Stimulated activated CD8-positive, alpha-beta memory T cell treated with anti-CD3 and anti-CD28 coated beads, Interleukin-12 subunit alpha, Interleukin-12 subunit beta, amount 100 ng/mL, for 24 hours (primary cell): Measurements from ENCODE around the gene BMPR1A.

Experiments
- DNase-seq: peaks from one replicate; pipeline ENCODE4 v3.0.0-alpha.2; 2020; ENCODE audit errors: extremely low read depth

BMPR1A gene

DNA sequence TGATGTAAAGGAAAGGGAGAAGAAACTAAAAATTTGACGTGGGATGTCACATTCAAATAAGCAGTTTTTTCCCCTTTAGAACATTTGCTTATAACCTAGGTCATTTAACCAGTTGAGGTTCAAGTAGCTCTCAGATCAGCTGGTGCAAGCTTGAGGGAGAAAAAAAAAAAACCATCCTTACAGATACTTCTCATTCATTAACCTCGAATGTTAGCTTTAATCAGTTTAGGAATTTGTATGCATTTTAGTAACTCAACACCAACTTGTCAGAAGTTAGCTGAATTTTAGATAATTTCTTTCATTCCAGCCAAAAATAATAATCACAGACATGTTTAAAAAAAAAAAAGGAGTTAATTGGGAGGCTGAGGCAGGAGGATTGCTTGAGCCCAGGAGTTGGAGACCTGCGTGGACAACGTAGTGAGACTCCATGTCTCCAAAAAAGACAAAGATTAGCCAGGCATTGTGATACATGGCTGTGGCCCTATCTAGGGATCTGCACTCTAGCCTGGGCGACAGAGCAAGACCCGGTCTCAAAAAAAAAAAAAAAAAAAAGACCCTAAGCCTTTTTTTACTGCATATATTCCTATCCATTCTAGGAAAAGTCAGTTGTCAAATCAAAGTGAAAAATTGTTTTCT lies 46.2 kb downstream of the BMPR1A start:
- no peak for DNase-seq

GRCh38 chr10:86803156-86803555 lies 46.7 kb downstream of the BMPR1A start:
- DNase-seq = no peak

DNA sequence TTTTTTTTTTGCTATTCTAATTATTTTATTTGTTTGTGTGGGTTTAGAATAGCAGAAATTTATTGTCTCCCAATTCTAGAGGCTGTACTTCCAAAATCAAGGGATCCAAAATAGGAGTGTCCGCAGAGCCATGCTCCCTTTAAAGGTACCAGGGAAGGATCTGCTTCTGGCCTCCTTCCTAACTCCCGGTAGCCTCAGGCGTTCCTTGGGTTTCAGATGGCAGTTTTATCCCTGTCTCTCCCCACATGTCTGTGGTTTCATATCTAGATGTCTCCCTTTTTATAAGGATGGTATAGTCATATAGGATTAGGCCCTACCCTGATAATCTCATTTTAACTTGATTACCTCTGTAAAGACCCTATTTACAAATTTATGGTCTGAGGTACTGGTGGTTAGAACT lies 48.4 kb downstream of the BMPR1A start:
- DNase-seq = no peak

DNA sequence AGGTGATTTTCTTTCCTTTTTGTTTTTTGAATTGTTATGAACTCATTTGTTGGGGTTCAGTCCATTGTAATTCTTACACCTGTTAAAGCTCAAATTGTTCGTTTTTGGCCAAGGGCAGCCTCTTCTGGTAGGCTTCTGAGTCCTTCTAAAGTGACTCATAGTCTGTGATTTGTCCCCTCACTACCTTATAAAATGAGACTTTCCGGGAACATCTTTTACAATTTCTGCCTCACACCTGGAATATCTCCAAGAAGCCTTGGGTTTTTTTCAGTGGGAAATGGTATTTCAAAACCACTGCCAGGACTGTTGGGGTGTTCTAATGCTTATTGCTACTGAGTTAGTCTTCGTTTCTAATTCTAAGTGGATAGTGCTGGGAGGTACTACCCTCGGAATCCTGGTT lies 56.7 kb downstream of the BMPR1A start:
- no peak for DNase-seq

DNA sequence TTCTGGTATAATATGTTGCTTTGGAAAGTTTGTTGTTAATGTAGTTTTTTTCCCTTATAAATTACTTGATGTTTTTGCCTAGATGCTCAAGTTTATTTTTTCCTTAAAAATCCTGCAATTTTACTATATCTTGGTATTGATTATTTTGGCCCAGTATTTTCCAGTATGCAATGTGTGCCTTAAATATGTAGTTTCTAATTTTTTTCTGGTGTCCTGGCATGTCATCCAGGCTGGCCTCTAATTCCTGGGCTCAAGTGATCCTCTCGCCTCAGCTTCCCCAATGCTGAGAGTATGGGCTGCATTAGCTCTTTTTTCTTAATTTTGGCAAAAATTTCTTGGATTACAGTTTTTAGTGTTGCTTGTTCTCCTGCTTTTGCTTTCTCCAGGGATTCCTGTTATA lies 57.6 kb downstream of the BMPR1A start:
- DNase-seq = no peak

- DNase-seq = no peak
Measured at GRCh38 chr10:86815035-86815617, 58.7 kb downstream of the BMPR1A start.

DNA sequence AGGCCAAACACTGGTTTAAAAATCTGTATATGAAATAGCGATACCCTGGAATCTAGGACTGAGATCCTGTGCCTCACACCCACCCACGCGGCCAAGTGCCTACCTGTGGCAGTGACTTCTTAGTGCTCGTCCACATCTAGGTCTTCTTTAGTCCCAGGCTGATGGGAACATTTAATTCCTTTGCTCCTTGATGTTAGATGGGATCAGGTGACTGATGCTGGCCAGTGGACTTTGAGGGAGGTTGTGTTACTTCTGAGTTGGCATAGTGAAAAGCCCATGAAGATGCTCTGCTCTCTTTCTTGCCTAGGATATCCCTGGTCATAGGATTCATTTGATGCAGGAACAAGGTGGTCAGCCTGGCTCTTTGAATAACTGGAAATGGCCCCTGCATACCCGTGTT lies 59.2 kb downstream of the BMPR1A start:
- DNase-seq = no peak

GRCh38 chr10:86817246-86817645 lies 60.8 kb downstream of the BMPR1A start:
- DNase-seq = no peak

DNA sequence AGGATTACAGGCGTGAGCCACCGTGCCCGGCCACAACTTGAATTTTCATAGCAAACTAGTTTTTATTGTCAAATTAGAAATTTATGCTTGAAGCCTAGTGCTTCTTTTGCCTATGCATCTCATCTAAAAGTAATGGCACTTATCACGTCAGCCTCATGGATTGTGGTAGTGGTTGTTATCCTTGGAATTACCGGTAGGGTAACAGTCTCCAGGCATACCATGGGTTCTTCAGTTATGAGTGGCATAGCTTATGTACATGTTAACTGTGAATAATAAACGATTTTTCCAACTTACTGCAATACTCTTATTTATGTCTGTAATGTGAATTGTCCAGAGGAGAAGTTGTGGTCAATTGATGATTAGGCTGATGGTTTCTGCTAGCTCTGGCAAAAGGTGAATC lies 63.1 kb downstream of the BMPR1A start:
- DNase-seq = no peak

DNA sequence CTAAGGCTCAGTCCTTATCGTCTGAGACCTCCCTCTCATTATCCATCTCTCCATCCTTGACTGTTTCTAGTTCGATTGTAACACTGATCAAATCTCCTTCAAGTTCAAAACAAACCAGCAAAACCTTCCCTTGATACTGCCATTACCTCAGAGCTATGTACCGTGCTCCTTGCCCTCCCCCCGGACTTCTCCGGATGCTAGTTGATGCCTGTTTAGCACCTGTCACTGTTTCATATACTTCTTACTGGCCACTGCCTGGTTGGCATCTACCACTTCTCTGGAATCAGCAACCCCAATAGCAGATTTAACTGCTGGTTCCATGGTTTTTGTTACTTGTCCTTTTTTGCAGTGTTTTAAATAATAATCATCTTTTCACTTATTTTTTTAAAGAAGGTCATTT lies 64.1 kb downstream of the BMPR1A start:
- DNase-seq = no peak

GRCh38 chr10:86821388-86821999 lies 65.1 kb downstream of the BMPR1A start:
- no peak for DNase-seq

- DNase-seq = no peak
Measured at GRCh38 chr10:86823565-86823964, 67.1 kb downstream of the BMPR1A start.

GRCh38 chr10:86824151-86824550 lies 67.7 kb downstream of the BMPR1A start:
- DNase-seq = no peak

- no peak for DNase-seq
Measured at GRCh38 chr10:86825366-86825765, 68.9 kb downstream of the BMPR1A start.

GRCh38 chr10:86827639-86828038 lies 71.2 kb downstream of the BMPR1A start:
- DNase-seq = no peak

GRCh38 chr10:86828145-86828544 lies 71.7 kb downstream of the BMPR1A start:
- DNase-seq = no peak

DNA sequence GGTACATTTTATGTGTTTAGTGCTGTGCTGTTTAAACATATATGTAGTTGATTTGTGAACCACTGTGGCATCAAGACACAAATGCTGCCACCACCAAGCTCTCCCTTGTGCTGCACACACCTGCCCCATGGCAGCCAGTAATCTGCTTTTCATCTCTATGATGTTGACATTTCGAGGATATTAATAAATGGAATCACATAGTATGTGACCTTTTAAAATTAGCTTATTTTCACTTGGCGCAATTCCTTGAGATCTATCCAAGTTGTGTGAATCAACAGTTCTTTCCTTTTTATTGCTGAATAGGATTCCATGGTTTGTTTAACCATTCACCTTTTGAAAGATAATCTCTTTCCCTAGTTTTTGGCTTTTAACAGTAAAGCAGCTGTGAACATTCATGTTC lies 73.1 kb downstream of the BMPR1A start:
- DNase-seq = no peak

DNA sequence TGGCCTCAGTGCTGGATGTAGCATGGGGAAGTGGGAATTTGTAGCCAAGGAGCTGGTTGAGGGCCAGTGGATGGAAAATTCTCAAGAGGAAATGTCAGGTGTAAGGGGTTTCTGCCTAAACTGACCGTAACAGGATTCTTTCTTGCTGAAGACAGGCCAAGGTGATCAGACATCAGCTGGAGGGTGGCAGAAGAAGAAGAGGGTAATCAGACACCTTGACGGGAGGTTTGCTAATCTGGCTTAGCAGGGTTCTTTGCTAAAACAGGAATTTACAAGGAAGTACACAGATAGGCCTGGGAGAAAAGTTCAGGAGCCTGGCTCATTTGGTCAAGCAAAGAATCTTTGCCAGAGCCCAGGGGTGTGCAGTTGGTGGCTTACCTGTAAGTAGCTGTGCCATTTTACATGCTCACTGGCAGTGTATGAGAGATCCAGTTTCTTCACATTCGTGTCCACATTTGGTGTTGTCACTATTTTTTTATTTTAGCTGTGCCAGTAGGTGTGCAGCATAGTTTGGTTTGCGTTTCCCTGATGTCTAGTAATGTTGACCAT lies 73.7 kb downstream of the BMPR1A start:
- no peak for DNase-seq

- DNase-seq = no peak
Measured at GRCh38 chr10:86833969-86834368, 77.5 kb downstream of the BMPR1A start.

DNA sequence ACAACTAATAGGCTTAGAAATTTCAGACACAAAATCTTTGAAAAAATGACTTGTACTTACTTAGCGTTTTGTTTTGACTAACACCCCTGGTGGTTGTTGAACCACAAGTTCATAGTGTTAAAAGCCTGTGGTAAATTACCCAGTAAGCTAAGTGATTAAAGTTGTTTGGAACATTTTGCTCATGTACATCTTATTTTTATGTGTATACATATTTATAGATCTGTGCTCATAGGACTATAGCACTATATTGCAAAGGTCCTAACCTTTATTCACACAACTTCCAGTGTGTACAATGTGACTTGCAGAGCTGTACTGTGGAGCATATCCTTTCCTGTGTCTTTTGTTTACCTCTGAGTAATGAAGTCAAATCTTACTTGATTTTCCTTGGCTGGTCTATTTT lies 79.6 kb downstream of the BMPR1A start:
- DNase-seq = no peak

DNA sequence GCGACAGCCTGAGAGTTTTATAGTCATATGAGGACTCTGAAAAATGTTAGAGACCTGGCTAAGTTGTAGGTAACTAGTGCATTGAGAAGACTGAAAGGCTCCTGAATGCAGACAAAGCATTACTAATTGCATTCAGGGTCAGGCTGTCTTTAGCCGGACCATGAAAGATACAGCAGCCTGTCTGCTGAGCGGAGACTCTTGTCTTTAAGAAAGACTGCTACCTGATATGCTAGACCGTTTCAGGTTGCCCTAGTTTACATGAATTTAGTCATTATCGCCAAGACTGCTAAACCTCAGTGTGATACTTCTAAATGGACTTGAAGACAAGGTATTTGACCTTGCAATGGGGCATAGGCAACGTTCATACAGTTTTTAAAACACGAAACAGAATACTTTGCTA lies 81.2 kb downstream of the BMPR1A start:
- no peak for DNase-seq

DNA sequence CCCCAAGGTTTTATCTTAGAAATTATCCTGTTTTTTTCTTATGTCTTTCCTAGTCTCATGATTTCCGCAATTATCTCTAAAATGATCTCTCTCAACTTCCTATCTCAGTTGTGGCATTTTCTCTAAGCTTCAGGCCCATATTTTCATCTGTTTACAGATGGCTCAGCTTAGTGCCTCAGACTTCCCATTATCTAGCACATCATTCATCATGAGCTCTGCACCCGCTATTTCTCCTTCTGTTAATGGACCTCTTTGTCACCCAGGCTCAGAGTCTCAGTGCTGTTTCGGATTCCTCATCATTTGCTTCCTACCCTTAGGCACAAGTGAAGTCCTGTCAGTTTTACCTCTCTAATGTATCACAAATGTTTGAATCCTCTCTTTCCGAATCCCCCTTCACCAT lies 84.1 kb downstream of the BMPR1A start:
- no peak for DNase-seq

DNA sequence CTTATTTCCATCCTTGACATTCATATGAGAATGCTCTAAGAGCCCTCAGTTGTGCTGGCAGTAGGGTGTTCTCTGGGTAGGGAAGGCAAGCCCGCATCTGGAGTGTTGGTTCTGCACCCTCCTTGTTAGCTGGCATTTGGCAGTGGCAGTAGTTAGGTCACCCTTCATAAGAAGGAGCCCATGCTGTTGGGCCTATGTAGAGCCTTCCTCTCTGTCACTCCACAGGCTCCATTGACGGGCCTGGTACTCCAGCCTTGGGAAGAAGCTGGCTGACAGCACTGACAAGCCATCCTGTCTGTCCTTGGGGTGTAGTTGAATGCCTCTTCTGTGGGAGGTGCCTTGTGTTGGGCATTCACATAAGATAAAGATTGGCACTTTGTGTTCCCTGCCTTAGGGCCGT lies 89.7 kb downstream of the BMPR1A start:
- DNase-seq = no peak
